ENCODE results near the gene PIK3C2G. TPM values are rescaled to one million over a fixed set of nuclear protein-coding genes. Genes with fewer than 3 reads are reported as not detected.

Gene PIK3C2G
- total and polyA plus RNA-seq, 4 donors = 4.9 to 40.1 (median 19.4) TPM

GRCh38 chr12:18327036-18327435 is 65.7 kb downstream of the PIK3C2G start:
- no peak for TF ChIP-seq HNF4A (conservative IDR thresholded peaks at IDR 0.05)
- TF ChIP-seq REST (IDR thresholded peaks at IDR 0.05) = no peak
- TF ChIP-seq TAF1 (conservative IDR thresholded peaks at IDR 0.05) = no peak
- no peak for TF ChIP-seq ZBTB33 (IDR thresholded peaks at IDR 0.05)
- no peak for TF ChIP-seq HNF4G (IDR thresholded peaks at IDR 0.05)
- no peak for TF ChIP-seq FOXA2 (IDR thresholded peaks at IDR 0.05)
- no peak for TF ChIP-seq RAD21 (IDR thresholded peaks at IDR 0.05)
- TF ChIP-seq RXRA (IDR thresholded peaks at IDR 0.05) = no peak
- TF ChIP-seq NR2F2 (IDR thresholded peaks at IDR 0.05) = no peak
- no peak for TF ChIP-seq YY1 (IDR thresholded peaks at IDR 0.05)
- no peak for TF ChIP-seq ATF3 (IDR thresholded peaks at IDR 0.05)
- TF ChIP-seq SP1 (IDR thresholded peaks at IDR 0.05) = no peak
- H3K27me3 ChIP-seq (ENCODE audit: control insufficient read depth in 4 of 4, insufficient read depth in 4 of 4, low read length in 3 of 4) = no peaks in the 10 kb centered on the region
- peaks cover 0 to under 1% (median 0%) of the 10 kb centered on the region in 4 donors for H3K4me1 ChIP-seq (ENCODE audit: control insufficient read depth in 4 of 4, insufficient read depth in 4 of 4, low read length in 3 of 4)
- no peak for DNase-seq (ENCODE audit: low spot score)
- no peaks in the 10 kb centered on the region for H3K9me3 ChIP-seq (ENCODE audit: control insufficient read depth in 4 of 4, low read length in 3 of 4)
- no peak overlapping the region for H3K4me3 ChIP-seq (ENCODE audit: low read depth in 1 of 3, low read length in 3 of 3)
- no peak overlapping the region for H3K27ac ChIP-seq (ENCODE audit: low read depth in 1 of 2, low read length in 2 of 2)
- 82% methylated on average over 2 of the region's 2 CpGs for WGBS
- peaks cover 0 to 5% (median 3%) of the 10 kb centered on the region in 4 donors for H3K36me3 ChIP-seq (ENCODE audit: control insufficient read depth in 4 of 4, insufficient read depth in 3 of 4, low read depth in 1 of 4, low read length in 3 of 4)
- no peak overlapping the region for H3K9ac ChIP-seq (ENCODE audit: low read depth in 1 of 2, low read length in 2 of 2)

GRCh38 chr12:18332173-18332572 is 70.9 kb downstream of the PIK3C2G start:
- no peak for DNase-seq (ENCODE audit: low spot score)
- Histone ChIP-seq H3K4me3 (ENCODE audit: low read depth in 1 of 3, low read length in 3 of 3) (no peak overlapping the region), H3K27ac (ENCODE audit: low read depth in 1 of 2, low read length in 2 of 2) (no peak overlapping the region), H3K9me3 (ENCODE audit: control insufficient read depth in 4 of 4, low read length in 3 of 4) (no peaks in the 10 kb centered on the region), H3K36me3 (ENCODE audit: control insufficient read depth in 4 of 4, insufficient read depth in 3 of 4, low read depth in 1 of 4, low read length in 3 of 4) (no peaks in the 10 kb centered on the region), H3K27me3 (ENCODE audit: control insufficient read depth in 4 of 4, insufficient read depth in 4 of 4, low read length in 3 of 4) (no peaks in the 10 kb centered on the region), H3K9ac (ENCODE audit: low read depth in 1 of 2, low read length in 2 of 2) (no peak overlapping the region), H3K4me1 (ENCODE audit: control insufficient read depth in 4 of 4, insufficient read depth in 4 of 4, low read length in 3 of 4) (peaks cover 0 to 4% (median 0%) of the 10 kb centered on the region in 4 donors)
- TF ChIP-seq JUND (IDR thresholded peaks at IDR 0.05) (no peak), HNF4A (conservative IDR thresholded peaks at IDR 0.05) (peak in 1 of 2 donors; percentile 8), EGR1 (IDR thresholded peaks at IDR 0.05; ENCODE audit: low read depth in 2 of 2) (no peak)
- 69% methylated on average over 4 of the region's 4 CpGs for WGBS

- no peak for DNase-seq (ENCODE audit: low spot score)
- Histone ChIP-seq H3K9ac (ENCODE audit: low read depth in 1 of 2, low read length in 2 of 2) (no peak overlapping the region), H3K27me3 (ENCODE audit: control insufficient read depth in 4 of 4, insufficient read depth in 4 of 4, low read length in 3 of 4) (no peaks in the 10 kb centered on the region), H3K27ac (ENCODE audit: low read depth in 1 of 2, low read length in 2 of 2) (no peak overlapping the region), H3K4me3 (ENCODE audit: low read depth in 1 of 3, low read length in 3 of 3) (no peak overlapping the region), H3K36me3 (ENCODE audit: control insufficient read depth in 4 of 4, insufficient read depth in 3 of 4, low read depth in 1 of 4, low read length in 3 of 4) (no peaks in the 10 kb centered on the region), H3K9me3 (ENCODE audit: control insufficient read depth in 4 of 4, low read length in 3 of 4) (no peaks in the 10 kb centered on the region), H3K4me1 (ENCODE audit: control insufficient read depth in 4 of 4, insufficient read depth in 4 of 4, low read length in 3 of 4) (no peaks in the 10 kb centered on the region)
- 78% methylated on average over 1 of the region's 1 CpG for WGBS
- TF ChIP-seq MAX (IDR thresholded peaks at IDR 0.05) (no peak), EGR1 (IDR thresholded peaks at IDR 0.05; ENCODE audit: low read depth in 2 of 2) (no peak), YY1 (IDR thresholded peaks at IDR 0.05) (no peak), RXRA (IDR thresholded peaks at IDR 0.05) (no peak), ZBTB33 (IDR thresholded peaks at IDR 0.05) (no peak), JUND (IDR thresholded peaks at IDR 0.05) (no peak), HNF4A (conservative IDR thresholded peaks at IDR 0.05) (no peak), FOXA1 (IDR thresholded peaks at IDR 0.05) (no peak), FOXA2 (IDR thresholded peaks at IDR 0.05) (no peak), REST (IDR thresholded peaks at IDR 0.05) (no peak), NR2F2 (IDR thresholded peaks at IDR 0.05) (no peak)
These were observed 78.3 kb downstream of the PIK3C2G start for GRCh38 chr12:18339633-18340032.
